SJCRH30 (cell line): ENCODE data around the gene TMX4. TPM values are rescaled to one million over a fixed set of nuclear protein-coding genes. Genes with fewer than 3 reads are reported as not detected.
"Not testable (repeated sequence)": the region's sequence is repeated elsewhere in the genome, so short reads cannot be mapped to it uniquely, and the experiment has no call there.

Experiments used
- DNase-seq, 2 experiments: peaks; one replicate each; pipeline ENCODE4 v3.0.0-alpha.2; 2015 to 2020
- H3K27ac ChIP-seq: fragments of 250-450 bp; sonication (Bioruptor Pico); 2 replicates; pipeline ENCODE4 v1.5.1; 2020; ENCODE audit warnings: mild to moderate bottlenecking, moderate library complexity
- H3K27me3 ChIP-seq: fragments of 250-450 bp; sonication (Bioruptor Pico); 2 replicates; pipeline ENCODE4 v1.5.1; 2020; ENCODE audit warnings: mild to moderate bottlenecking, moderate library complexity
- H3K36me3 ChIP-seq: fragments of 250-450 bp; sonication (Bioruptor Pico); 2 replicates; pipeline ENCODE4 v1.5.1; 2020; ENCODE audit warnings: mild to moderate bottlenecking, moderate library complexity
- H3K4me1 ChIP-seq: fragments of 250-450 bp; sonication (Bioruptor Pico); 2 replicates; pipeline ENCODE4 v1.5.1; 2020; ENCODE audit warnings: mild to moderate bottlenecking, moderate library complexity
- H3K4me3 ChIP-seq: fragments of 250-450 bp; sonication (Bioruptor Pico); 2 replicates; pipeline ENCODE4 v1.5.1; 2020; ENCODE audit warnings: mild to moderate bottlenecking, moderate library complexity
- H3K9me3 ChIP-seq: fragments of 250-450 bp; sonication (Bioruptor Pico); replicated peaks from 2 replicates; pipeline ENCODE4 v1.5.1; 2020; ENCODE audit warnings: mild to moderate bottlenecking, moderate library complexity
- total RNA-seq: library from RNA; depleted of rRNA; stranded (reverse); fragments of >200 nt; shearing (Covaris generic); gene quantifications from 2 replicates; pipeline ENCODE4 v1.2.3, GENCODE V29; 2014

Gene TMX4
- total RNA-seq, 1 experiment from 2014 or later: 125 TPM

DNA sequence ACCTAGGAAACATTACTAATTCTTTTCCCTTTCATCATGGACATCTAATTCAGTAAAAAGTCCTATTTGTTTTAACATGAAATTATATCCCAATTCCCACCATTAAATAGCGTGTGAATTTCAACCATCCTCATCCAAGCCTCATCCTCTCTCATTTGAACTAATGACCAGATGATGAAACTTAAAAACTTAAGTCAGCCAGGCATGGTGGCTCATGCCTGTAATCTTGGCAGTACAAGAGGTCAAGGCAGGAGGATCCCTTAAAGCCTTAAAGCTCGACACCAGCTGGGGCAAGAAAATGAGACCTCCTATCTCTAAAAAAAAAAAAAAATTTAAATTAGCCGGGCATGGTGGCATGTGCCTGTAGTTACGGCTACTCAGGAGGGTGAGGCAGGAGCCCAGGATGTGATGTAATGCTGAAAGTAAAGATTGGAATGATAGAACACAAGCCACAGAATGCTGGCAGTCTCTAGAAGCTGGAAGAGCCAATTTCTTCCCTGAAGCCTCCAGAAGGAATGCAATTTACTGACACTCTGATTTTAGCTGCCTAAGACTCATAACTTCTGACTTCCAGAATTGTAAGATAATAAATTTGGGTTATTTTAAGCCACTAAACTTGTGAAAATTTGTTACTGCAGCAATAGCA, 52.2 kb downstream of the TMX4 start:
- Histone ChIP-seq H3K27ac (no peak overlapping the region), H3K4me3 (no peak overlapping the region), H3K36me3 (no peaks in the 10 kb centered on the region), H3K27me3 (no peaks in the 10 kb centered on the region), H3K4me1 (no peaks in the 10 kb centered on the region), H3K9me3 (no peaks in the 10 kb centered on the region)
- DNase-seq: no peak

DNA sequence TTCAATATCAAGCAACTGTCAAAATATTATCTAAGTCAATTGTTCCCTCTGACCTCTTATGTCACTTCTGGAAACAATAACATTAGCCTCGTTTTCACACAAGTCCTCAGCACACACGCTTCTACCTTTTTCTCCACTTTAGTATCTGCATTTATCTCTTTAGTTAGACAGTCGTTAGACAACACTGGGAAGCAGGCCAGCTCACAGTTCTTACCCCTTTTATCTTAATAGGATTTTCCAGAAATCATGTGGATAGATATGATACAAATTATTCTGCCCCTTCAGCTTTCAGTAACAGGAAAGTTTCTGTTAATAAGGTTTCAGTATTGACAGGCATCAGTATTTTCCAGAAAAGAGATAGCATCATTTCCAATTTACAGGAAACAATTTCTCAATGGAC, 53.4 kb downstream of the TMX4 start:
- Histone ChIP-seq H3K9me3 (no peaks in the 10 kb centered on the region), H3K27ac (no peak overlapping the region), H3K27me3 (no peaks in the 10 kb centered on the region), H3K4me1 (no peaks in the 10 kb centered on the region), H3K36me3 (no peaks in the 10 kb centered on the region), H3K4me3 (no peak overlapping the region)
- DNase-seq: no peak

DNA sequence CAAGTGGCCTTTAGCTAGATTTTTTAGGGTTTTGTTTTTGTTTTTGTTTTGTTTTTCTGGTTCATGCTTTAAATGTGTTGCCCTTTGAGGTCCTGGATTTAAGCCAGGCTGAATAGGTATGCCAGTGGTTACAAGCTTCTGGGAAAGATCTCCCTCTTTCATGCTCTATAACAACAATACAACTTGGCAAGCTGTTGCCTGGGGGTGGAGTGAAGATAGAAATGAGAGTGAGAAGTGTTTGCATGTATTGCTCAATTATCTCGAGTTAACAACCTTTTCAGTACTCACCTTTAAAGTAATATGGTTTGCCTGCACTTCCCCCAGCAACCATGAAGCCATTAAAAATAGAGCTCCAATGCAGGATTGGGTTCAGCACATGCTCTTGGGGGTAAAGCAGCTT, 60.1 kb downstream of the TMX4 start:
- no peak for DNase-seq
- no peaks in the 10 kb centered on the region for H3K27me3 ChIP-seq
- H3K4me3 ChIP-seq: no peak overlapping the region
- H3K9me3 ChIP-seq: no peaks in the 10 kb centered on the region
- no peaks in the 10 kb centered on the region for H3K36me3 ChIP-seq
- no peaks in the 10 kb centered on the region for H3K4me1 ChIP-seq
- H3K27ac ChIP-seq: no peak overlapping the region

DNA sequence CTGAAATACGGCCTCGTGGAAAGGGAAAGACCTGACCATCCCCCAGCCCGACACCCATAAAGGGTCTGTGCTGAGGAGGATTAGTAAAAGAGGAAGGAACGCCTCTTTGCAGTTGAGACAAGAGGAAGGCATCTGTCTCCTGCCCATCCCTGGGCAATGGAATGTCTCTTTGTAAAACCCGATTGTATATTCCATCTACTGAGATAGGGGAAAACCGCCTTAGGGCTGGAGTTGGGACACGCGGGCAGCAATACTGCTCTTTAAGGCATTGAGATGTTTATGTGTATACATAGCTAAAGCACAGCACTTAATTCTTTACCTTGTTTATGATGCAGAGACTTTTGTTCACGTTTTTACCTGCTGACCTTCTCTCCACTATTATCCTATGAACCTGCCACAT, 63.0 kb downstream of the TMX4 start:
- H3K9me3 ChIP-seq, H3K36me3 ChIP-seq, DNase-seq, H3K4me1 ChIP-seq, H3K27ac ChIP-seq, H3K27me3 ChIP-seq, H3K4me3 ChIP-seq: not testable (repeated sequence)

- DNase-seq: no peak
- Histone ChIP-seq H3K4me1 (no peaks in the 10 kb centered on the region), H3K9me3 (peaks cover 5% of the 10 kb centered on the region; the same call in 1 of the 2 replicates), H3K36me3 (no peaks in the 10 kb centered on the region), H3K4me3 (no peak overlapping the region), H3K27me3 (no peaks in the 10 kb centered on the region), H3K27ac (no peak overlapping the region)
These were observed 69.2 kb downstream of the TMX4 start for GRCh38 chr20:7950387-7950786.

GRCh38 chr20:7943891-7944290, 75.7 kb downstream of the TMX4 start:
- no peak for DNase-seq
- no peaks in the 10 kb centered on the region for H3K36me3 ChIP-seq
- no peaks in the 10 kb centered on the region for H3K4me1 ChIP-seq
- H3K27ac ChIP-seq: no peak overlapping the region
- H3K9me3 ChIP-seq: no peaks in the 10 kb centered on the region; the same call in 1 of the 2 replicates
- no peak overlapping the region for H3K4me3 ChIP-seq
- no peaks in the 10 kb centered on the region for H3K27me3 ChIP-seq

- Histone ChIP-seq H3K4me1 (no peaks in the 10 kb centered on the region), H3K27me3 (no peaks in the 10 kb centered on the region), H3K36me3 (no peaks in the 10 kb centered on the region), H3K27ac (no peak within 1 kb of the TSS), H3K4me3 (no peak within 1 kb of the TSS), H3K9me3 (no peaks in the 10 kb centered on the region)
- DNase-seq: no peak
These were observed 79.2 kb downstream of the TMX4 start, which contains the start of gene HAO1 for GRCh38 chr20:7940341-7940740. HAO1 (minus strand) TSS chr20:7940458; CDS start chr20:7940422, 36 bp downstream.

GRCh38 chr20:7939663-7940062, 79.9 kb downstream of the TMX4 start:
- no peak for DNase-seq
- H3K27ac ChIP-seq: no peak overlapping the region
- H3K4me1 ChIP-seq: no peaks in the 10 kb centered on the region
- no peaks in the 10 kb centered on the region for H3K9me3 ChIP-seq
- H3K4me3 ChIP-seq: no peak overlapping the region
- no peaks in the 10 kb centered on the region for H3K27me3 ChIP-seq
- H3K36me3 ChIP-seq: no peaks in the 10 kb centered on the region

- Histone ChIP-seq H3K4me1 (no peaks in the 10 kb centered on the region), H3K27me3 (no peaks in the 10 kb centered on the region), H3K27ac (no peak overlapping the region), H3K9me3 (no peaks in the 10 kb centered on the region), H3K36me3 (no peaks in the 10 kb centered on the region), H3K4me3 (no peak overlapping the region)
- DNase-seq: no peak
These were observed 81.5 kb downstream of the TMX4 start for GRCh38 chr20:7938058-7938457.

- Histone ChIP-seq H3K4me3 (no peak overlapping the region), H3K36me3 (no peaks in the 10 kb centered on the region), H3K9me3 (no peaks in the 10 kb centered on the region), H3K27ac (no peak overlapping the region), H3K27me3 (no peaks in the 10 kb centered on the region), H3K4me1 (no peaks in the 10 kb centered on the region)
- no peak for DNase-seq
These were observed 82.2 kb downstream of the TMX4 start for GRCh38 chr20:7937328-7937727.

GRCh38 chr20:7935027-7935551, 84.5 kb downstream of the TMX4 start:
- no peaks in the 10 kb centered on the region for H3K36me3 ChIP-seq
- H3K4me1 ChIP-seq: no peaks in the 10 kb centered on the region
- H3K27me3 ChIP-seq: no peaks in the 10 kb centered on the region
- H3K9me3 ChIP-seq: no peaks in the 10 kb centered on the region
- no peak for DNase-seq
- H3K4me3 ChIP-seq: no peak overlapping the region
- no peak overlapping the region for H3K27ac ChIP-seq

DNA sequence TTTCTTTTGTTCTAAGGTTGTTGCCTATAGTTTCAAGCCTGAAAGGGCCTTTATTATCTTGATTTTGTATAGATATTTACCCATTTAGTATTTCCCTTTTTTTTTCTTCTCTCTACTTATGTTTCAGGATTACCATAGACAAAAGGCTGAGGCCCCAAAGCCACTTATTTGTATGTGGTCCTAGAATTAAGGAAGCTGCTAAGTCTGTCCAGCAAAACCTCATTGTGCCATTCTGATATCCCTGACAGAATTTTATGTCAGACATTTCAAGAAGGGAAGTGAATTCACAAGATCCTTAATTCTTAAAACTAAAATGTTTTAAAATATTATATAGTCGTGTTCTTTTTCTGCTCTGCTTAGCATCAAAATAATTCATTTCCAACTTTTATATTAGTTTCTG, 86.2 kb downstream of the TMX4 start:
- Histone ChIP-seq H3K27ac (no peak overlapping the region), H3K4me3 (no peak overlapping the region), H3K4me1 (no peaks in the 10 kb centered on the region), H3K36me3 (no peaks in the 10 kb centered on the region), H3K27me3 (no peaks in the 10 kb centered on the region), H3K9me3 (no peaks in the 10 kb centered on the region)
- no peak for DNase-seq

- Histone ChIP-seq H3K9me3 (no peaks in the 10 kb centered on the region), H3K4me1 (peaks cover 2% of the 10 kb centered on the region), H3K4me3 (no peak overlapping the region), H3K27ac (no peak overlapping the region), H3K27me3 (no peaks in the 10 kb centered on the region), H3K36me3 (no peaks in the 10 kb centered on the region)
- DNase-seq: no peak
These were observed 89.2 kb downstream of the TMX4 start for GRCh38 chr20:7930343-7930742.
